Activated CD8-positive, alpha-beta T cell treated with anti-CD3 and anti-CD28 coated beads for 36 hours (primary cell): ENCODE data around the gene ALDH3A2. TPM values are rescaled to one million over a fixed set of nuclear protein-coding genes. Genes with fewer than 3 reads are reported as not detected.

Experiments used
- ATAC-seq: fragments of 200-7000 bp; cut with Tn5 transposase; one replicate; pipeline ENCODE4 v1.10.0; 2021; ENCODE audit warnings: mild to moderate bottlenecking, moderate library complexity
- CTCF ChIA-PET: fragments of 350-600 bp; sonication (Branson Sonifier 250); formaldehyde crosslinking; loops from one replicate; lab custom pipeline; 2021; ENCODE audit warnings: antibody characterized with exemption; lab: Charles Lee
- POLR2A ChIA-PET: fragments of 350-600 bp; sonication (Branson Sonifier 250); formaldehyde crosslinking; loops from one replicate; lab custom pipeline; 2021; ENCODE audit warnings: antibody characterized with exemption; lab: Charles Lee
- DNase-seq: peaks from one replicate; pipeline ENCODE4 v3.0.0-alpha.2; 2020
- H3K27ac Mint-ChIP-seq: one replicate; pipeline ENCODE4 v1.8.0; 2021; ENCODE audit warnings: mild to moderate bottlenecking, mixed read lengths
- H3K27me3 Mint-ChIP-seq: one replicate; pipeline ENCODE4 v1.8.0; 2021; ENCODE audit warnings: mixed read lengths
- H3K36me3 Mint-ChIP-seq: one replicate; pipeline ENCODE4 v1.8.0; 2021; ENCODE audit warnings: low read depth, mixed read lengths
- H3K4me1 Mint-ChIP-seq: one replicate; pipeline ENCODE4 v1.8.0; 2021; ENCODE audit warnings: low read depth, mixed read lengths
- H3K4me3 Mint-ChIP-seq: one replicate; pipeline ENCODE4 v1.8.0; 2021; ENCODE audit warnings: mild to moderate bottlenecking, moderate library complexity, mixed read lengths
- H3K9me3 Mint-ChIP-seq: one replicate; pipeline ENCODE4 v1.8.0; 2021; ENCODE audit warnings: mixed read lengths
- intact Hi-C: fragments of 100-400 bp; cut with micrococcal nuclease; formaldehyde crosslinking; loops from one replicate; pipeline ENCODE4 v1.10.0; 2022
- total RNA-seq, 2 experiments: library from RNA; stranded (reverse); gene quantifications; one replicate each; pipeline ENCODE4 v1.2.3, GENCODE V29; 2021
- TF ChIP-seq, protein P1 (sequence below): fragments of 200-600 bp; IDR thresholded peaks from one replicate; pipeline ENCODE4 v1.8.0; 2022; ENCODE audit warnings: antibody characterized with exemption, mild to moderate bottlenecking

The ALDH3A2 gene
- total RNA-seq, 2 experiments from 2014 or later, result 17.6 to 20.3 TPM

DNA sequence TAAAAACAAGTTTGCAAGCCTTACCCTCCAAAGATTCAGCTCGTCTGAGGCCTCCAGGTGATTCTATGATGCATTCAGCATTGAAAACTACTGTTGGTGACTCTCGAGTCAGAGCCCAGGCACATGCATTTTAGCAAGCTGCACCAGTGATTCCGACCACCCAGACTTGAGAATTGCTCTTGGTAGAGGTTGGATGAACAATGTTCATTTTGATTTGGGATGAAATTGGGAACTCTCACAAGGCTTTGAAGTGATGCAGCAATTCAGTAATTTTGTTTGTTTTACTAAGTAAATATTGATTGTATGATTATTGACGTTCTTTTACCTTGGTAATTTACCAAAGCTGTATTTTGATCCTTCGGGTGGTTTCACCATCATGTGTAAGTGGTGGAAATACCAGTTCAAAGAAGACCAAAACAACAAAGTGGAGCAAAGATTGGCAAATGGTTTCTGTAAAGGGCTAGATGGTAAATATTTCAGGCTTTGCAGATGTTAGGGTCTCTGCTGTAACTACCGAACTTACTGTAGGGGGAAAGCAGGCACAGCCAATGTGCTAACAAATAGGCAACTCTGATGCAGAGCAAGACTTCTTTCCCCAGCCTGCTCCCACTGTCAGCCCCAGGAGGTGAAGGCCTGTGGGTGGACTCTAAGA lies 11.8 kb downstream of the ALDH3A2 start:
- Mint-ChIP-seq H3K36me3 (peaks cover 18% of the 10 kb centered on the region), H3K27ac (no peak overlapping the region), H3K4me3 (no peak overlapping the region), H3K9me3 (no peaks in the 10 kb centered on the region), H3K4me1 (peaks cover 15% of the 10 kb centered on the region), H3K27me3 (no peaks in the 10 kb centered on the region)
- ChIA-PET POLR2A (interaction anchor here (1.2 to 1.5 kb wide), 2 partner anchors 12 kb away, joined by 3 to 5 read pairs; partner anchors contain the start of gene ALDH3A2), CTCF (interaction anchor here (1.2 kb wide), 1 partner anchor 8 kb away, joined by 3 read pairs; no protein-coding TSS in a partner anchor)
- intact Hi-C loops, result no loop called here
- no peak for ATAC-seq
- DNase-seq, result no peak
- TF ChIP-seq, protein P1, sequence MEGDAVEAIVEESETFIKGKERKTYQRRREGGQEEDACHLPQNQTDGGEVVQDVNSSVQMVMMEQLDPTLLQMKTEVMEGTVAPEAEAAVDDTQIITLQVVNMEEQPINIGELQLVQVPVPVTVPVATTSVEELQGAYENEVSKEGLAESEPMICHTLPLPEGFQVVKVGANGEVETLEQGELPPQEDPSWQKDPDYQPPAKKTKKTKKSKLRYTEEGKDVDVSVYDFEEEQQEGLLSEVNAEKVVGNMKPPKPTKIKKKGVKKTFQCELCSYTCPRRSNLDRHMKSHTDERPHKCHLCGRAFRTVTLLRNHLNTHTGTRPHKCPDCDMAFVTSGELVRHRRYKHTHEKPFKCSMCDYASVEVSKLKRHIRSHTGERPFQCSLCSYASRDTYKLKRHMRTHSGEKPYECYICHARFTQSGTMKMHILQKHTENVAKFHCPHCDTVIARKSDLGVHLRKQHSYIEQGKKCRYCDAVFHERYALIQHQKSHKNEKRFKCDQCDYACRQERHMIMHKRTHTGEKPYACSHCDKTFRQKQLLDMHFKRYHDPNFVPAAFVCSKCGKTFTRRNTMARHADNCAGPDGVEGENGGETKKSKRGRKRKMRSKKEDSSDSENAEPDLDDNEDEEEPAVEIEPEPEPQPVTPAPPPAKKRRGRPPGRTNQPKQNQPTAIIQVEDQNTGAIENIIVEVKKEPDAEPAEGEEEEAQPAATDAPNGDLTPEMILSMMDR, result no peak

DNA sequence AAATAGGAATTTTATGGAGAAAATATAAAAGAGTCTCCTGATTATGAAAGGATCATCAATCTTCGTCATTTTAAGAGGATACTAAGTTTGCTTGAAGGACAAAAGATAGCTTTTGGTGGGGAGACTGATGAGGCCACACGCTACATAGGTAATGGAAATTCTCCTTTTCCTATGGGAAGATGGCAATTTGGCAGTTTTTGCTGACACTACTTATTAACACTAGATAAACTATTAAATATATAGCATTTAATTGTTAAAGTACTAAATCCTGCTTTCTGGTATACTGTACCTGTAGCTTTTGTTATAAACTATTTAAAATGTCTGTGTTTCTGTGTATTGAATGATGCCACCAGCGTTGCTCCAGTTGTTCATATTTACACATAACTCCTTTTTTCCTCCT lies 12.6 kb downstream of the ALDH3A2 start:
- TF ChIP-seq, protein P1, result no peak
- Mint-ChIP-seq H3K9me3 (no peaks in the 10 kb centered on the region), H3K4me3 (no peak overlapping the region), H3K27me3 (no peaks in the 10 kb centered on the region), H3K36me3 (peaks cover 13% of the 10 kb centered on the region), H3K27ac (no peak overlapping the region), H3K4me1 (peaks cover 10% of the 10 kb centered on the region)
- intact Hi-C loops, result no loop called here
- no peak for DNase-seq
- ATAC-seq, result no peak
- ChIA-PET POLR2A (interaction anchor here (1.2 kb wide), 1 partner anchor 13 kb away, joined by 5 read pairs; no protein-coding TSS in a partner anchor), CTCF (no interaction called here)

DNA sequence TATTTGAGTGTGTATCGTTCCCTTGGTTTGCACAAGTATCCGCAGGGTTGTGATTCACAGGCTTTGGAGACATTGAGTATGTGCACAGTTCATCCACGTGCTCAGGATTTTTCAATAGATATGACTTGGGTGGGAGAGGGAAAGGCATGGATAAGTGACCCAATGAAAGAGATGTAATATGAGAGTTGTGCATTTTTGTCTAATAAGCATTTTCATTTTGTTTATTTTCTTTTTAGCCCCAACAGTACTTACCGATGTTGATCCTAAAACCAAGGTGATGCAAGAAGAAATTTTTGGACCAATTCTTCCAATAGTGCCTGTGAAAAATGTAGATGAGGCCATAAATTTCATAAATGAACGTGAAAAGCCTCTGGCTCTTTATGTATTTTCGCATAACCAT lies 14.5 kb downstream of the ALDH3A2 start:
- no peaks in the 10 kb centered on the region for H3K9me3 Mint-ChIP-seq
- DNase-seq, result no peak
- peaks cover 9% of the 10 kb centered on the region for H3K36me3 Mint-ChIP-seq
- TF ChIP-seq, protein P1, result no peak
- no peak for ATAC-seq
- CTCF ChIA-PET, result interaction anchor here (0.6 kb wide), 1 partner anchor 15 kb away, joined by 3 read pairs; the partner anchor contains the start of gene ALDH3A2
- H3K4me1 Mint-ChIP-seq, result no peaks in the 10 kb centered on the region
- H3K27me3 Mint-ChIP-seq, result no peaks in the 10 kb centered on the region
- intact Hi-C loops, result no loop called here
- no peak overlapping the region for H3K4me3 Mint-ChIP-seq
- H3K27ac Mint-ChIP-seq, result no peak overlapping the region
- POLR2A ChIA-PET, result interaction anchor here (0.6 kb wide), 1 partner anchor 472 kb away, joined by 3 read pairs; no protein-coding TSS in a partner anchor

DNA sequence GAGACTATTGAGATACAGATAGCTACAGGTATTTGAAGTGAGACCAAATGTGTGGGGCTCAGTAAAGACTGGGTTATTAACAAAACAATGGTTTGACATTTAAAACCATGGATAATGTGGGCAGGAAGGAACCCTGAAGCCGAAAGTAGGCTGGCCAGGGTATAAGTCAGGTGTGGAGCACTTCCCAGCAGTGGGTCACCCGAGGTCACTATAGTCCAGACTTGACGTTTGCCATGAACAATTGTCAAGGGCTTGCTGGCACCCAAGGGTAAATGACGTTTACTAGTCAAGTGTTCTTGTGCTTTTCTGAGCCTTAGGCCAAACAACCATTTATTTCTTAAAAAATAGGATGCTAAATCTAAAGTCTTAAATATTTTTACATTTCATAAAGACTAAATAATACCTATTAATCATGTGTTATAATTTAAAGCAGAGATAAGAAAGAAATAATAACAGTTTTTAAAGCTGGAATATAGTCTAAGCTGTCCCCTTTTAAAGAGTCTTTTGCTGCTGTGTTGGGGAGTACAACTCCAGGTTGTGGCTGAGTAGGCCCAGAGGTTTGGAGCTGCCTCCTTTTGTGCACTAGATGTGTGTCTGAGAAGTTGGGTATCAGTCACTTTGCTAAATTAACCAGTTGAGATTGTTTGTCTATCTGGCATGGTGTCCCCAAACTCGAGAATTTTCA lies 15.7 kb downstream of the ALDH3A2 start:
- POLR2A ChIA-PET, result no interaction called here
- H3K9me3 Mint-ChIP-seq, result no peaks in the 10 kb centered on the region
- no peak for DNase-seq

More for the DNA sequence above, 15.7 kb downstream of the ALDH3A2 start:
- Mint-ChIP-seq H3K4me3 (no peak overlapping the region), H3K27me3 (no peaks in the 10 kb centered on the region), H3K4me1 (no peaks in the 10 kb centered on the region), H3K36me3 (peaks cover 8% of the 10 kb centered on the region), H3K27ac (no peak overlapping the region)
- TF ChIP-seq, protein P1, result no peak
- intact Hi-C loops, result no loop called here
- CTCF ChIA-PET, result interaction anchor here (0.6 to 0.9 kb wide), 3 partner anchors 9 to 108 kb away, joined by 3 to 4 read pairs (median 3); partner anchors contain the start of gene ALDH3A2
- ATAC-seq, result no peak
